Right ventricle myocardium superior (tissue), 1 donor: ENCODE data around the gene CHST6. TPM values are rescaled to one million over a fixed set of nuclear protein-coding genes. Genes with fewer than 3 reads are reported as not detected.

ENCODE experiments used
- total RNA-seq: library from RNA; stranded (reverse); fragmentation: NEBNext Ultra II Directional; extraction: Animal tissue kit (Norgen Biotek cat#: 25700); gene quantifications from one replicate; pipeline ENCODE4 v1.2.1, GENCODE V29; 2021
- donor health status: DM: no; HTN: yes; CAD: no; lungs with severe emphysema.

CHST6 gene
- total RNA-seq, 1 donor from 2014 or later: 0.78 TPM

Other genes starting within 250 kb of the CHST6 start
- gene BCAR1, start 243.8 kb downstream of the CHST6 start, total RNA-seq: 75.4 TPM
- gene CFDP1, start 61.9 kb downstream of the CHST6 start, total RNA-seq: 25.1 TPM
- 9.5 TPM for gene TMEM170A, start 30.8 kb downstream of the CHST6 start, total RNA-seq
- gene CHST5, start 40.7 kb upstream of the CHST6 start, total RNA-seq: 0.22 TPM
- gene TMEM231, start 60.8 kb upstream of the CHST6 start, total RNA-seq: 4.1 TPM
- gene GABARAPL2, start 70.9 kb upstream of the CHST6 start, total RNA-seq: 239 TPM
- 19.3 TPM for gene ADAT1, start 127.8 kb upstream of the CHST6 start, total RNA-seq
- 137 TPM for gene KARS1, start 152.2 kb upstream of the CHST6 start, total RNA-seq
- gene TERF2IP, start 152.3 kb upstream of the CHST6 start, total RNA-seq: 50.7 TPM
- not detected for gene CPHXL2, start 181.6 kb upstream of the CHST6 start, total RNA-seq
- not detected for gene DUXB, start 206.0 kb upstream of the CHST6 start, total RNA-seq
- gene CPHXL, start 231.0 kb upstream of the CHST6 start, total RNA-seq: not detected